CD4-positive, alpha-beta T cell treated with Interleukin-4 for 4 hours (primary cell): ENCODE data around the gene SAMD4A.
A peak's percentile ranks its signal among the peaks of the same experiment; 100 is the strongest.

Source experiments
- DNase-seq: peaks from one replicate; pipeline ENCODE4 v3.0.0-alpha.2; 2020

Gene SAMD4A

DNA sequence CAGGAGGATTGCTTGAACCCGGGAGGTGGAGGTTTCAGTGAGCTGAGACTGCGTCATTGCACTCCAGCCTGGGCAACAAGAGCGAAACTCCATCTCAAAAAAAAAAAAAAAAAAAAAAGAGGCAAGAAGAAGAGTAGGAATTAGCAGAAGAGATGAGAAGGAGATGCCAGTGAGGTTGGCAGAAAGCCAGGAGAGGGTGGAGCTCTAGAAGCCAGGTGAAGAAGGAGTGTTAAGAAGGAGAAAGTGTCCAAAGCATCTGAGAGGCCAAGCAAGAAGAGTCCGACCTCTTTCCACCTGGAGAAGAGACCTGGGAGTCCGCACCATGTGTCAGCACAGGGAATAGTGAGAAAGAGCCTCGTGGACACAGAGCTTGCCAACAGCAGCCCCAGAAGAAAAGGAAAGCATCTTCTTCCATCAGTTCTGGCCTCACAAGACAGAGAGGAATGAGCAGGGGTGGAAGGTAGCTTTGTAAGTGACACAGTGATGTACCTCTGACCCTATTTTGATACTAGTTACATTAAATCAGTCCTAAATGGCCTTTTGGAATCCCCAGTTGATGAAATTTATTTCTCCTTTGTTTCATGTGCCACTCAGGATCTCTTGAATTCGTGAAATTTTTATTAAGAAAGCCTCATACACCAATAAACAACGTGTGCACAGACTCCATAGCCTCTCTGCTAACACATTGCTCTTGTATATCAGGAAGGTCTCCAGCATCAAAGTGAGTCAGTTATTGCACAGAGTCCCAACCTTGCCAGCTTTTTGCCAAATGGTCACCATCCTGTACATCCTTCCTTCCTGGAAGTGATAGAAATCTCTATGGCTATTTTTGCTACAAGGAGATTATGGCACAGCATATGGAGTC is 70.6 kb downstream of the SAMD4A start:
- DNase-seq, result no peak

DNA sequence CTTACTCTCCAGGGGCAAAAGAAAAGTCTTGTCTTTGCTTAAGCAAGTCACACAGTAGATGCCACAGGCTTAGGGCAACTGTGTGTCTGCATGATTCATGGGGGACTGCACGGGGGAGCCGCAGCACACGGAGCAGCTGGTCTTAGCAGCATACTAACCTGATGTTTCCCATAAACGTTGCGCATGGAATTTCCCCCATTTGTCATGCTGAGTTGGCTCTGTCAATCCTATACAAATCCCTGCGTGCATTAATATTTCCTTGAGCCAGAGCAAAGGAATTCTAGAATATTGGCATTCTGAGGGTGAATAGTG is 71.2 kb downstream of the SAMD4A start:
- no peak for DNase-seq

DNA sequence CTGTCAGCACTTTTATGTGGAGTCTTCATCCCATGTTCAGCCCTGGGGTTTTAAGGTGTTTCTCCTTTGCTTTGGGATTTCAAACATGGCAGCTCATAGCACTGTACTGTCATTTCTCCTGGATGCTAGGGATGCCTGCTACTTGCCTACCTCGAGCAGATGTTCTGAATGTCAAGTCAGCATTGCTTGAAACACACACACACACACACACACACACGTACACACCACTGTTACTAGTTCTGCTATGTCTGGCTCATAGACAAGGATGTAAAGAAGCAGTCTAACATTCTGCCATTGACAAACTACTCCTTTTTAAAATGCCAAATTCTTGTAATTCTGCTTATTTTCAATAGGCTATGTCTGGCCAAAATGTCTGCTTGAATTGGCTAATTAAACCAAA is 72.7 kb downstream of the SAMD4A start:
- no peak for DNase-seq

DNA sequence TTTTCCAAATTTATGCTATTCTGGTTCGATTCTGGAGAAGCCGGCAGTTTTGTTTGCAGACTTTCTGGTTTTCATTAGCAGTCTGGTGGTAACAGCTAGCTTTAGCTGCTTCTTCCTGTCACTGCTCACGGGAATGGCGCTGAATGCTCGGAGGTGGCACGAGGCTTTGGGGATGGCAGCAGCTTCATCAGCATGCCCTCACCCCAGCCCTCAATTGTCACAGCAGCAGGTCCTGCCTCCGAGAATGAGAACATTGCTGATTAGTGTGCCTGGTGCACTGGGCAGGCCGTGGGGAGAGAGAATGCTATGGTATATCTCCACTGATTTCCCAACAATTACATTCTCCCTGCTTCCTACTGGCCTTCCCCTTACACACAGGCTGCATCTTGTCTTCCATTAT is 73.6 kb downstream of the SAMD4A start:
- DNase-seq, result no peak

DNA sequence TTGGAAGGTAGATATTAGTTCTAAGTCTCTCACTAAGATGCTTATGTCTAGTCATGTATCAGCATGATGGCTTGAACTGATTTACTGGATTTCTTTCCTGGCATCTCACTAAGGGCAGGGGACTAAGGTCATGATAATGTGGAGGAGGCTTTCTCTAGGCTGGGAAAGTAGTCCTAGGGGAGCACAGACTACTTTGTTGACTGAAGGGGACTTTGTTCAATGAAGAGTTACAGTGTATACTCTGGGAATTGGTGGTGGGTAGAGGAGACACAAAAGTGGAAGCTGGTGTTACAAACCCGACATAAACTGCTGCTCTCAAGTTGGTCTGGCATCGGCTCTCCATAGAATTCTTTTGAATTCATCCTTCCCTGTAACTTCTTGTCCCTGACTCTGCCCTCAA is 75.2 kb downstream of the SAMD4A start:
- no peak for DNase-seq

DNA sequence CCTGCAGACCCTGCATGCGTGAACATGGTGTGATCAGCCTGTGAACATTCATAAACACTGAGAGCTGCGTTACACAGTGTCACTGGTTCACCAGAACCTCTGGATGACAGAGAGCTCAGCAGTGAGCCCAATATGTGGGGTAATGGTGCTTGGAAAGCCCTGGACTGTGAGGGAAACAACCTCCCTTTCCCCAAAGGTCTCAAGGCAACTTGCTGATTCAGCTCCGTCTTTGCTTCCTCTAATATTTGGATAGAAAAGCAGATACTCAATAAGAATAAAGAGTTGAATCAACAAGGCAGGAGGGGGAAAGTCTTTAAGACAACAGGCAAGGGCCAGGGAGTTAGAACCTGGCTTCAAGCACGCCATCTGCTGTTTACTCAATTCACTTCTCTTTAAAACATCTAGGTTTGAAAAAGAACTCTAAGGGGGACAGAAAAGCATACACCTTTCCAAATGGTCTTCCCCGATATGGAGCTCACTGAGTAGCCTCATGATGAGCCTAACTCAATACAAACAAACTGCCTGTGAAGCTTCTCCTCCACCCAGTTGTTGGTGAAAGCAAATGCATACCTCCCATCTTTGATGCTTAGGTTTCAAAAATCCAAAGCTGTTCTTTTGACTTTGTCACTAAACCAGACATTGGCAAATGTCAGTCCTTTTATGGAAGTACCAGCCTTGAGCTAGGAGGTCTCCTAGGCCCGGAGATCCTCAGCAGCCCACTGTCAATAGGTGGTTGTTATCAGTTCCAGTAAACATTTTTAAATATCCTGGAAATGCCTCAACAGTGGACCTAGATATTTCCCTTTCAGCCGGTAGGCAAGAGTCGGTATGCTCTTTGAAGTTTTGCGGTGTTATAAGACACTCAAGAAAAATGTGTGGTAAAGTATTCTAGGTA is 76.1 kb downstream of the SAMD4A start:
- peak; percentile 29 for DNase-seq

DNA sequence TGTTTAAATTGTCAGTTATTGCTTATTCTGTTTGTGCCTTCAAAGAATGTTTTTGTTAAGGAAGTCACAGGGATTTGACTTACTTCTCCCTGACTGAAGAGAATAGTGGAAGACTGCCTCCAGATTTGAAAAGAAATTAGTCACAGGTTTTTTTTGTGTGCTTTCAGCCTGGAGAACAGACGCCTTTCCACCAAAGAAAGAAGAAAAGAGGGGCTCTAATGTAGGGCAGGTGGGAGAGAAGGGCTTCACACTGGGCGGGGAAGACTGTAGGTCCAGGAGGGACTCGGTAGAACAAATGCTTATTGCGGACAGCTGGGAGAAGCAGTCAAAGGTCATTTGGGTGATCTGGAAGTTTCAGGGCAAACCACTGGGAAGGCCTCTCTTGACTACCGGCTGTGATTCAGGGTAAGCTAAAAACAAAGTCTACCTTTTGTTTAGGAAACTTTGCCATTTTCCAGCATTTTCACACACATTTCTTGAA is 76.8 kb downstream of the SAMD4A start:
- DNase-seq, result no peak

DNA sequence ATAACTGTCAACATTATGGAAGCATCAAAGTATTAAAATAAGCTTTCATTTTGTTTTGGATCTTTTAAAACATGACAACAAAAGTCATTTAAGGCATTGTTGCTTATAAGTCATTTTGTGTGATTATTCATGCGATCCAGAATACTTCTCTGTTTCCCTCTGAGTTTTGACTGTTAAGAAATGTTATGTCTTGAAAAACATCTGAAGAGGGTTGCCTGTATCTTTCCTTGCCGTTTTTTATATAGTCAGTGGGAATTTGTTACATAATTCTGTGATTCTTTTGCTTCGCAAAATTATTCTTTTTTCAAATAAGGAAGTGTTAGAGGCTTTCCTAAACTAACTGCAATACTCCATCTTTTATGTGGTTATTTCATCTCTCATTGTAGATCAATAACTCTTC is 78.7 kb downstream of the SAMD4A start:
- no peak for DNase-seq

DNA sequence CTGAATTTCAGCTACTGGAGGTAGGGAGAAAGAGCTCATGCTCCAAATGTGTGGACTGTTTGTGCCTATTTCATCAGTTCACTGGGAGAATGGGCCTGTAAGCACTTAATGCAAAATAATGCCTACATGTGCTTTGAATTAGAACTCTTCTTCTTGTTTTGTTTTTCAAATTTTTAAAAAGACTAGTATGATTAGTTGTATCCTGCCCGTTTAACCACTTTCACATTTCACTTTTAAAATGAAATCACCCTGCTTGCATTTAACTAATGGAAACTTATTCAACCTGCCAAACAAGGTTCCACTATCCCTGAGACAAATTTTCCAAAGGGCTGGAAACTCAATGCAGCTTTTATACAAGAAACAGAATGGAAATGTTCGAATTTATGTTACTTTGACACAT is 79.7 kb downstream of the SAMD4A start:
- no peak for DNase-seq

DNA sequence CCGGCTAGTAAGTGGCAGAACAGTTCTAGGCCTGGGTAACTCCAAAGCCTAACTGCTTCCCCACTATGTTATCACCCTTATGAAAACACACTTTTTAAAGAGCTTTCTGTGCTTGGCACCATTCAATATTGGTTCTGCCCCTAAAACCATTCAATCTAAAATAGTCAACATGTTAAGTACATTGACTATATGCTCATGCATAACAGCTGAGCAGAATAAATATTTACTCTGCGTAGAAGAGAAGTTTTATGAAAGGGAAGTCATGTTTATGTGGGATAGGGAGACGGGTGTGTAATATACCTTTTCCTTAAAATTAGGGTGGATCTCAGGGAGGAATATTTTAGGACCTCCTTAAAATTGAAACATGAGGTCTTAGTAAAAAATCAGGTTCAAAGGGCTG is 80.5 kb downstream of the SAMD4A start:
- DNase-seq, result no peak

DNA sequence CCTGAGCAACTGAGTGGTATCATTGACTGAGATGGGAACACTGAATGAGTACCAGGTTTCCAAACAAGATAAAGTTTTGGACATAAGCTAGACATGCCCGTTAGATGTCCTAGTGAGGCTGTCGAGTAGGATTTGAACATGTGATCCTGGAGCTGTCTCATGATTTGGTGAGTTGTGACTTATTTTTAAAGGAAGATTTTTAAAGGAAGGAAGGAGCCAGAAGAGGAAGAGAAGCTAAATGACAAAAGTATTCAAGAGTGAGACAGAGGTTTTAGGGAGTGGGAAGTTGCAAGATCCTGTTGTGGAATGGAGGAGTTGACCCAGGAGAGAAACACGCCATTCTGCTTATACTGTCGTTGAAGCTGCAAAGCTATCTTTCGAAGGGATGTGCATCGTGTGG is 82.1 kb downstream of the SAMD4A start:
- no peak for DNase-seq

DNA sequence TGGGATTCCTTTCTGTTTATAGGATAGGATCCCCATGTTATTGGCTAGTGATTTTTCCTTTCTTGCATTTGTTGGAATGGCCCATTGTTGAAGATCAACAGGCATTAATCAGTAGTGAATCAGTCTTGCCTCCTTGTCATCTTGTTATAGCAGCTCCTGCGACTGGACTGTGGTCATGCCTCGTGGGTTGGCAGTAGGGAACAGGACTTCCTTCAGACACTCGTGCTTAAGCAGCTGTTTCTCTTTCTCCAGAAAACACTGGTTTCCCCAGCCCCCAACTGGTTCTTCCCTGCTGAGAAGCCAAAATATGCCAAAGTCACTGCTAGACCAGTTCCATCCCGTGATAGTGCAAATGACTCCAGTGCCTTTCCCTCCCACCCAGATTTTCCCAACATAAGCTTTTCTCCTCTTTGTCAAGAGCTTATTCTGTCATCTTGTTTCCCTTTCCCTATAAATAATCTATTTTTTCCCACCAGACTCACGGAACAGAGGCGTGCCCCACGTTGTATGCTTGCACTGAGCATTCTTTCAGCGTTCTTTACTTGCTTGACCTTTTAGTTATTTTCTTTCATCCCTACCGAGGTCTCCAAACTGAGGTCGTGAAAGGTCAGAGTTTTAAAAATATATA is 83.5 kb downstream of the SAMD4A start:
- no peak for DNase-seq

DNA sequence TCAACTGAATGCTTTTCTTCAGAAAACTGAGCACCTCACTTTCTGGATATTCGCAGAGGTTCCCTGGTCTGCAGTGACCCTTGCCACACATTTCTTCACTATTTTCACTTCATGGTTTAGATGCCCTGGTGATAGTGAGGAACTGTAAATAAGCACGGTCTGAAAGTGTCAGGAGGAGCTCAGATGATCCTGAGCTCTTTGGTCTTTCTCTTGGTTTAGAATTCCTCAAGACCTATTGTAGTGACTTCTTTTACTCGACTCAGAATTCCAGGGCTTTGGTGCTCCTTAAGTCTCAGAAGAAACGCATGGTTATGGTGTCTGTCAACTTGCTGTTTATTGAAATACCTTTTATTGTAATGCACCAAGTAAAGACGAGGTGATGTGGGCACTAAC is 84.0 kb downstream of the SAMD4A start:
- no peak for DNase-seq

DNA sequence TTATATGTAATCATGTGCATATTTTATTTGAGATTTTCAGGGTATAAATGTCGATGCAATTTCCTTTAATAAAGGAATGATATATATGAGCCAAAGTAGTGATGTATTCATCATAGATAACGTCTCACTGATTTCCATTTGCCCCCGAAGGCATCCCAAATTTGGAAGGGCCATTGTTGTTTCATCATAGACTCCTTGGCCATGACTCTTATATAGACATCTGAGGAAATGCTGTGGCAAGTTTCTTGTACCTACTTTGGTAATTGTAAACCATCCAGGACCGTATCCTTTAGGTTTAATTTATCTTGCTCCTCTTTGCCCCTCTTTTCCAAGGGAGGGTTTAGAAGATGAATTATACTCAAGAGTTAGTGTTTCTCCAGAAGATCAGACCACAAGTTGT is 84.7 kb downstream of the SAMD4A start:
- no peak for DNase-seq

DNA sequence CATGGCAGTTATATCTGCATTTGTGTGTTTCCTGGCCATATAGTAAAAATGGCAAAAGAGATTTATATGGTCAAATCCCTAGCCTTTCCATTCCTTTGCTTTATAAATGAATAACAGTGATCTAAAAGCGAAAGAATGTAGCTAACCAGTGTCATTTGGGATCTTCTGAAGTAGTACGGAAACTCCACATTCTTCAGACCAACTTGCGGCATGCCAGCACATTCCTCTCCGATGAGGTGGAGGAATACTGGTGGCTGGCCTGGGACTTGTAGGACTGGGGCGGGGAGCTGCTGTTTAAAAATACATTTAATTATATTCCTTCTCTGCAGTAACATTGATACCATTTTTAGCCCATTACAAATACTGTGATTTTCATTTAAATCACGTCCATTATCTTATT is 85.3 kb downstream of the SAMD4A start:
- DNase-seq, result no peak

DNA sequence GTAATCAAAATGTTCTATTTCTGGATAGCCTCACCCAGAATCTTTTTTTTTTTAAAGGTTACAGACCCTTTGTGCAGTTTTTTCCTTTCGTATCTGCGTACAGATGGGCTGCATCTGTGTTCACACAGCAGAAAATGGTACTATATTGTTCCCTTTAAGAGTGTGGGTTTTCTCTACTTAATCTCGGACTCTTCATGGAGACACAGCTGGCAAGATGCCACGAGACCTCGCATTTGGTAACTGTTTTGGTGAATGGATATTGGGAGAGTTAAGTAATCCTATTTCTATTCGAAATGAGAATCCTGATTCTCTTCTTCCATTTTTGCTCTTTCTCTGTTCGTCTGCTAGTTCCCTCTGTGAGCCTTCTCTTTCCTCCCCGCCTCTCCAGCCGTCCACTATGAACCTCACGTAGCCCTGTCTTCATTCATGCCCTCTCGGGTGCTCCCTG is 85.7 kb downstream of the SAMD4A start:
- no peak for DNase-seq

DNA sequence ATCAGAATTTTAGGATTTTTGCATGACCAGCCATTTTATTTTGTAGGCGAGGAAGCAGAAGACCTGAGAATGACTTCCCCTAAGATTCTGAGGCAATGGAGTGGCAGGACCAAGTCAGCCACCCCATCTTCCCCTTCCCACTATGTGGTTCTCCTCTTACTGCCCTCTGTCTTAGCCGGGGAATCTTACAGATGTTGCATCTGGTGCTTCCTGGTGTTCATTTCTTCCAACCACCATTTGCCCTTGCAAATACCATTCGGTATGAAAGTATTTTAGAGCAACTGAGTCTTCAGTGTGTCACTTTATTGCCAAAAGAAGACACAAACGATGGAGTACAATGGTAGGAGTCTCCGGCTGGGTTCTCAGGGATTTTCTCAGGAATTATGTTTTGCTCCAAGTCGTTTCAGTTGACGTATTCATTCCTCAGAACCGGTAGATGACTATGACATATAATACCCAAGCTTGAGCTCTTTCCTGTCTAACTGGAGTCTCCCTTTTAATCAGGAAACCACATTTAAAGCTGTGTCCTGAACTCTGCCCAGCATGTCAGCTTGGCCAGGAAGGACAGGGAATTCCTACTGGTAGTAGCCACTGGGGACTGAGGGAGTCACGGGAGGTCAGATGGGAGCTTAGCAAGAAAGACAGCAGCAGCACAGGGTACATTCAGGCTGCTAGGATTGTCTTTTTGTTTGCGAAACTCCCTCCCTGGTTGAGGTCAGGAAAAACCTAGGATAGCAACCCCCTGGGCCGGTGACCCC is 87.0 kb downstream of the SAMD4A start:
- DNase-seq, result no peak

DNA sequence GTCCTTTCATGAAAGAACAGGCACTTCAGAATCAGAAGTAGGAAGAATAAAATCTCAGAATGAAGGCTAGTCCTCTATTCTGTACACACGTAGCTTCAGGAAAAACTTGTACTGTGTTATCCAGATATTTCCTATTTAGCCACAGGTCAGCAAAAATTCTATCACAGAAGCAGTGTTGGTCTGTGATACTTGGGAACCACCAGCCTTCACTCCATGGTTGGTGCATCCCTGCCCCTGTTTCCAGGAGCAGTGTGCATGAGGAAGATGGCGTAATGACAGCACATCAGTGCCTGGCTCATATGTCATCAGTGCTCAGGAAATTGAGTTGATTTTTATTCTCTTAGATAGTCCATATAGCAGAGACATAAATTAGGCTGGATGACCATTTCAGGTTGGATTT is 87.7 kb downstream of the SAMD4A start:
- no peak for DNase-seq

DNA sequence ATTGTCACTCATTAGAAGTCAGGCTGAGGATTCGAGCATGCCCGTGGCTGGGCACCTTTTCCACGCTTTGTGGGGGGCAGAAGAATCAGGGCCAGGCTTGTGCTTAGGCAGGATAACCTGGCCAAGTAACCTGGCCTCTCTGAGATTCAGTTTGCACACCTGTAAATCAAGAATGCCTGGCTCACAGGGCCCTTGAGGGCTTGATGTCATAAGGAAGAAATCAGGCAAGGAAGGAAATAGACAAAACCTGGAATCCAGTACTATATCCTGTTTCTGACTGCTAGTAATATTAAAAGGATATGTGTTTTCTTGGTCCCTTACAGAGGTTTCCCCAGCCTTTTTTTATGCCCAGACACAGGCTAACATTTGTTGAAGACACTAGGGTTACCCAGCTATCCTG is 91.9 kb downstream of the SAMD4A start:
- DNase-seq, result no peak

DNA sequence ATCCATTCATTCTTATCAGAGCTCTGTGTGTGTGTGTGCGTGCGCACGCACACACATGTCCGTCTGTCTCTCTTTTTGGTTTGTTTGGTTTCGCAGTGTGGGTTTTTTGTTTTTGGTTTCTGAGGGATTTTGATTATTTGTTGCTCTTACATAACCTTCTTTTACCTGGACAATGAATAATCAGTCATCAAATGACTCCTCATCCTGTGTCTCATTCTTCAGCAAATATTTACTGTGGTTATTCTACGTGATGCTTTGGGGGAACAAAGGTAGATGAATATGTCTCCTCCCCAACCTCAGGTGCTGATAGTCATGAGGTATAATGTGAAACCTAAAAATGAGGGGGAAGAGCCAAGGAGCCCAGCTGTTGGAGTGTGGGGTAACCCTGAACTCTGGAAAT is 92.4 kb downstream of the SAMD4A start:
- no peak for DNase-seq

DNA sequence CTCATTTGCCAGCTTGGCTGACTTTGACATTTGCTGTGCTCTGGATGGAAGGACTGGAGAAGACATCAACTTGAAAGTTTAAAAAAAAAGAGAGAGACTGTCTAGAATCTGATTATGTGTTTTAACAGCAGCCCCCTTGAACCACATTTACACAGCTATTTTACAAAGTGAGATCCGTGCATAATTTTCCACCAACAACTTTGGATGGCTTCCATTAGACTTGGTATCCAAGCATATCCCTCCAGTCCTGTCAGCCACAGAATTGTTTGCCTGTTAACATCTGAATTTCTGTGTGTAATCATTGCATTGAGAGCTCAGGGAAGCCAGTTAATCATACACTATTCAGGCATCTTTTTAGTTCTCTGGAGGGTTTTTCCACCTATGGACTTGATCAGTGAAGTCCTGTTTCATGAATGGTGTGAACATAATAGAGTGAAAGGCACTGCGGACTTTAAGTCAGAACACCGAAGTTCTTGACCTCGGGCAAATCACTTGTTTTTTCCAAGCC is 93.7 kb downstream of the SAMD4A start:
- DNase-seq, result no peak

DNA sequence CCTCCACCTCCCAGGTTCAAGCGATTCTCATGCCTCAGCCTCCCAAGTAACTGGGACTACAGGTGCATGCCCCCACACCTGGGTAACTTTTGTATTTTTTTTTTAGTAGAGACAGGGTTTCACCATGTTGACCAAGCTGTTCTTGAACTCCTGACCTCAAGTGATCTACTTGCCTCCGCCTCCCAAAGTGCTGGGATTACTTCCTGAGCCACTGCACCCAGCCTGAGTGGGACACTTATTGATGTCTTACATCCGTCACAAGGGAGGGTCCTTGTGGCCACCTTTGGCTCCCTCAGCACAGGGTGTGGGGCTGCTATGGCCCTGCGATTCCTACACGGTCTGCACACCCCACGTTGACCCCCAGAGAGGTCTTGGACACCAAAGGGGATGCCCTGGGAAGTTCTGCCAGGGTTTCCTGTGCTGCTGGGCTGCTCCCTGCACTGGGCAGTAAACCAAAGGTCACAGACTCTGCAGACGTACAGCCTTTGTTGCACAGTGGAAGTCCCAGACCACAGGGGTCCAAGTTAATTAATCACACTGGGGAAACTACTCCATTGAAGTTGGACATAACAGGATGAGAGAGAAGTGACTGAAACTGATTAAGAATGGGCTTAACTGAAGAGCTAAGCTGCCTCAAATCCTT is 95.7 kb downstream of the SAMD4A start:
- no peak for DNase-seq
